H9 (cell line): ENCODE measurements around the gene EGFR. TPM values are rescaled to one million over a fixed set of nuclear protein-coding genes. Genes with fewer than 3 reads are reported as not detected.

Source experiments
- DNase-seq: peaks from one replicate; pipeline ENCODE4 v3.0.0-alpha.2; 2017
- H2AFZ ChIP-seq: one replicate; pipeline ENCODE4 v1.6.1; 2013; ENCODE audit warnings: mild to moderate bottlenecking, low read length, control low read depth, moderate library complexity
- H2AK5ac ChIP-seq: 2 replicates; pipeline ENCODE4 v1.6.1; 2013; ENCODE audit warnings: low read length, control low read depth, mixed read lengths; ENCODE audit not compliant: insufficient read length
- H2BK120ac ChIP-seq: one replicate; pipeline ENCODE4 v1.6.1; 2013; ENCODE audit warnings: low read depth, mild to moderate bottlenecking, low read length, control low read depth, inconsistent platforms; ENCODE audit not compliant: poor library complexity, severe bottlenecking
- H2BK12ac ChIP-seq: 2 replicates; pipeline ENCODE4 v1.6.1; 2013; ENCODE audit warnings: low read length, control low read depth, mixed read lengths, low read depth; ENCODE audit not compliant: insufficient read length
- H2BK15ac ChIP-seq: 2 replicates; pipeline ENCODE4 v1.6.1; 2013; ENCODE audit warnings: low read depth, low read length, control low read depth
- H2BK20ac ChIP-seq: one replicate; pipeline ENCODE4 v1.6.1; 2013; ENCODE audit warnings: low read depth, mild to moderate bottlenecking, low read length, control low read depth, inconsistent platforms; ENCODE audit not compliant: poor library complexity, severe bottlenecking
- H2BK5ac ChIP-seq: 2 replicates; pipeline ENCODE4 v1.6.1; 2013; ENCODE audit warnings: low read length, control low read depth, mixed read lengths; ENCODE audit not compliant: insufficient read length
- H3K14ac ChIP-seq: 2 replicates; pipeline ENCODE4 v1.6.1; 2013; ENCODE audit warnings: low read length, control low read depth; ENCODE audit not compliant: insufficient read depth
- H3K18ac ChIP-seq: 2 replicates; pipeline ENCODE4 v1.6.1; 2013; ENCODE audit warnings: low read depth, mild to moderate bottlenecking, mixed read lengths, low read length, control low read depth; ENCODE audit not compliant: insufficient read length
- H3K23ac ChIP-seq: 2 replicates; pipeline ENCODE4 v1.6.1; 2013; ENCODE audit warnings: low read length, control low read depth, mixed read lengths, low read depth; ENCODE audit not compliant: insufficient read length
- H3K23me2 ChIP-seq: 2 replicates; pipeline ENCODE4 v1.6.1; 2013; ENCODE audit warnings: low read depth, mild to moderate bottlenecking, mixed read lengths, low read length, control low read depth; ENCODE audit not compliant: insufficient read length, poor library complexity, severe bottlenecking
- H3K27ac ChIP-seq: 2 replicates; pipeline ENCODE4 v1.5.1; 2013; ENCODE audit warnings: low read length, control low read depth, mixed read lengths, low read depth; ENCODE audit not compliant: insufficient read length
- H3K27me3 ChIP-seq: 2 replicates; pipeline ENCODE4 v1.6.1; 2013; ENCODE audit warnings: low read length, control low read depth, inconsistent platforms; ENCODE audit not compliant: insufficient read depth
- H3K4ac ChIP-seq: 2 replicates; pipeline ENCODE4 v1.6.1; 2013; ENCODE audit warnings: low read depth, mild to moderate bottlenecking, control low read depth, inconsistent platforms, low read length, moderate library complexity
- H3K4me1 ChIP-seq: 2 replicates; pipeline ENCODE4 v1.6.1; 2013; ENCODE audit warnings: low read length, control low read depth, inconsistent platforms; ENCODE audit not compliant: insufficient read depth
- H3K4me2 ChIP-seq: 2 replicates; pipeline ENCODE4 v1.6.1; 2013; ENCODE audit warnings: low read length, control low read depth, mixed read lengths; ENCODE audit not compliant: insufficient read length, insufficient read depth
- H3K56ac ChIP-seq: 2 replicates; pipeline ENCODE4 v1.6.1; 2013; ENCODE audit warnings: low read depth, mild to moderate bottlenecking, mixed read lengths, low read length, control low read depth; ENCODE audit not compliant: insufficient read length
- H3K79me1 ChIP-seq: 2 replicates; pipeline ENCODE4 v1.6.1; 2013; ENCODE audit warnings: low read depth, mild to moderate bottlenecking, moderate library complexity, low read length, control low read depth, inconsistent platforms; ENCODE audit not compliant: insufficient read depth, poor library complexity, severe bottlenecking
- H3K79me2 ChIP-seq: 2 replicates; pipeline ENCODE4 v1.6.1; 2013; ENCODE audit warnings: low read length, control low read depth, inconsistent platforms; ENCODE audit not compliant: insufficient read depth
- H3K9ac ChIP-seq: 2 replicates; pipeline ENCODE4 v1.6.1; 2013; ENCODE audit warnings: low read length, control low read depth, mixed read lengths; ENCODE audit not compliant: insufficient read length; ENCODE audit errors: extremely low read depth
- H3K9me3 ChIP-seq: one replicate; pipeline ENCODE4 v1.6.1; 2013; ENCODE audit warnings: low read depth, low read length, inconsistent platforms; ENCODE audit not compliant: control insufficient read depth
- H3T11ph ChIP-seq: one replicate; pipeline ENCODE4 v1.6.1; 2013; ENCODE audit warnings: mild to moderate bottlenecking, low read length, control low read depth, inconsistent platforms
- H4K20me1 ChIP-seq: one replicate; pipeline ENCODE4 v1.6.1; 2013; ENCODE audit not compliant: control insufficient read depth, insufficient read length, insufficient read depth
- H4K5ac ChIP-seq: 2 replicates; pipeline ENCODE4 v1.6.1; 2013; ENCODE audit warnings: low read depth, mild to moderate bottlenecking, mixed read lengths, low read length, control low read depth; ENCODE audit not compliant: insufficient read length
- H4K8ac ChIP-seq: replicated peaks from 2 replicates; pipeline ENCODE4 v1.6.1; 2013; ENCODE audit warnings: low read length, control low read depth, mixed read lengths, low read depth; ENCODE audit not compliant: insufficient read length
- H4K91ac ChIP-seq: 2 replicates; pipeline ENCODE4 v1.6.1; 2013; ENCODE audit warnings: low read depth, mild to moderate bottlenecking, moderate library complexity, mixed read lengths, low read length, control low read depth; ENCODE audit not compliant: insufficient read length
- H3K27ac Mint-ChIP-seq, 3 experiments: 2 replicates in 2 of 3; 3 replicates in 1 of 3; pipeline ENCODE4 v1.8.0; 2020 to 2021; ENCODE audit warnings: mixed read lengths in 3 of 3, mild to moderate bottlenecking in 1 of 3, moderate library complexity in 1 of 3
- H3K27me3 Mint-ChIP-seq: 2 replicates; pipeline ENCODE4 v1.8.0; 2021; ENCODE audit warnings: low read depth, mild to moderate bottlenecking, moderate library complexity, mixed read lengths
- H3K36me3 Mint-ChIP-seq, 3 experiments: 2 replicates in 2 of 3; 3 replicates in 1 of 3; pipeline ENCODE4 v1.8.0; 2020 to 2021; ENCODE audit warnings: low read depth in 3 of 3, mixed read lengths in 3 of 3; ENCODE audit not compliant: insufficient read depth in 1 of 3
- H3K4me1 Mint-ChIP-seq, 2 experiments: 2 replicates each; pipeline ENCODE4 v1.8.0; 2020; ENCODE audit warnings: mixed read lengths in 2 of 2
- H3K4me3 Mint-ChIP-seq, 2 experiments: 2 replicates in 1 of 2; 3 replicates in 1 of 2; pipeline ENCODE4 v1.8.0; 2020 to 2021; ENCODE audit warnings: mild to moderate bottlenecking in 2 of 2, mixed read lengths in 2 of 2, moderate library complexity in 1 of 2
- H3K9me3 Mint-ChIP-seq, 2 experiments: 2 replicates in 1 of 2; 3 replicates in 1 of 2; pipeline ENCODE4 v1.8.0; 2020; ENCODE audit warnings: mild to moderate bottlenecking in 2 of 2, mixed read lengths in 2 of 2, moderate library complexity in 1 of 2
- CTCF ChIP-seq: fragments of 200-600 bp; sonication (generic); conservative IDR thresholded peaks from 3 replicates; pipeline ENCODE4 v1.8.0; 2021; ENCODE audit warnings: antibody characterized with exemption, mild to moderate bottlenecking
- WGBS: extraction: QIAGEN DNeasy Blood & Tissue Kit; methylation state at CpG from one replicate; pipeline ENCODE4 v1.1.7; 2013; ENCODE audit warnings: missing lambda C conversion rate, low lambda C conversion rate, mixed read lengths; ENCODE audit not compliant: insufficient read length; ENCODE audit errors: extremely low coverage; 5-methylcytosine and 5-hydroxymethylcytosine counted together
- total RNA-seq: library from RNA; stranded (reverse); gene quantifications from 2 replicates; pipeline ENCODE4 v1.2.1, GENCODE V29; 2021

Gene EGFR
- total RNA-seq, 1 experiment from 2014 or later = 3.3 TPM

DNA sequence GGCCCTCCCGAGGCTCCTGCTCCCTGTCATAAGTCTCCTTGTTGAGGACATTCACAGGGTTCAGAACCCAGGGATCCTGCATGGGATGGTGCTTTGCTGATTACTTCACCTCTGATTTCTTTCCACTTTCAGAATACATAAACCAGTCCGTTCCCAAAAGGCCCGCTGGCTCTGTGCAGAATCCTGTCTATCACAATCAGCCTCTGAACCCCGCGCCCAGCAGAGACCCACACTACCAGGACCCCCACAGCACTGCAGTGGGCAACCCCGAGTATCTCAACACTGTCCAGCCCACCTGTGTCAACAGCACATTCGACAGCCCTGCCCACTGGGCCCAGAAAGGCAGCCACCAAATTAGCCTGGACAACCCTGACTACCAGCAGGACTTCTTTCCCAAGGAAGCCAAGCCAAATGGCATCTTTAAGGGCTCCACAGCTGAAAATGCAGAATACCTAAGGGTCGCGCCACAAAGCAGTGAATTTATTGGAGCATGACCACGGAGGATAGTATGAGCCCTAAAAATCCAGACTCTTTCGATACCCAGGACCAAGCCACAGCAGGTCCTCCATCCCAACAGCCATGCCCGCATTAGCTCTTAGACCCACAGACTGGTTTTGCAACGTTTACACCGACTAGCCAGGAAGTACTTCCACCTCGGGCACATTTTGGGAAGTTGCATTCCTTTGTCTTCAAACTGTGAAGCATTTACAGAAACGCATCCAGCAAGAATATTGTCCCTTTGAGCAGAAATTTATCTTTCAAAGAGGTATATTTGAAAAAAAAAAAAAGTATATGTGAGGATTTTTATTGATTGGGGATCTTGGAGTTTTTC lies 186.5 kb downstream of the EGFR start:
- H3K9me3 Mint-ChIP-seq = no peaks in the 10 kb centered on the region
- no peaks in the 10 kb centered on the region for H3K9me3 ChIP-seq
- no peak overlapping the region for H3K27ac ChIP-seq
- H3K79me2 ChIP-seq = no peaks in the 10 kb centered on the region
- H4K5ac ChIP-seq = no peak overlapping the region
- no peaks in the 10 kb centered on the region for H3K79me1 ChIP-seq
- H2AK5ac ChIP-seq = no peak overlapping the region
- no peaks in the 10 kb centered on the region for H4K20me1 ChIP-seq
- H2BK15ac ChIP-seq = no peak overlapping the region
- no peak overlapping the region for H4K8ac ChIP-seq
- H4K91ac ChIP-seq = no peak overlapping the region
- peaks cover 0 to 2% of the 10 kb centered on the region in 2 experiments; a peak in 1 of 4 replicates for H3K4me1 Mint-ChIP-seq
- H3K4me2 ChIP-seq = no peak overlapping the region
- no peak overlapping the region for H2BK5ac ChIP-seq
- H3K4me1 ChIP-seq = no peaks in the 10 kb centered on the region
- H3K4ac ChIP-seq = no peak overlapping the region
- H3K18ac ChIP-seq = no peak overlapping the region
- no CpG with 5 or more reads among the region's 16 CpGs for WGBS
- no peak overlapping the region for H3T11ph ChIP-seq
- no peak overlapping the region for H3K4me3 Mint-ChIP-seq
- no peak overlapping the region for H2AFZ ChIP-seq
- H3K27ac Mint-ChIP-seq = no peak overlapping the region; a peak in 1 of 7 replicates
- no peak overlapping the region for H2BK120ac ChIP-seq
- H3K56ac ChIP-seq = no peak overlapping the region
- no peak overlapping the region for H2BK20ac ChIP-seq
- no peak overlapping the region for H3K23ac ChIP-seq
- H3K27me3 ChIP-seq = no peaks in the 10 kb centered on the region
- peaks cover 4% of the 10 kb centered on the region for H3K23me2 ChIP-seq
- no peak overlapping the region for H2BK12ac ChIP-seq
- no peaks in the 10 kb centered on the region for H3K27me3 Mint-ChIP-seq
- H3K9ac ChIP-seq = no peak overlapping the region
- no peak overlapping the region for H3K14ac ChIP-seq
- TF ChIP-seq CTCF = no peak
- peaks cover 0 to 2% (median 0%) of the 10 kb centered on the region in 3 experiments; a peak in 2 of 7 replicates for H3K36me3 Mint-ChIP-seq
- no peak for DNase-seq
